Common myeloid progenitor, CD34-positive (primary cell): ENCODE results near the gene SEPTIN6.

Source experiments
- CTCF ChIA-PET: fragments of 350-600 bp; sonication (Branson Sonifier 250); formaldehyde crosslinking; loops from one replicate; lab custom pipeline; 2021; ENCODE audit warnings: antibody characterized with exemption; lab: Charles Lee
- POLR2A ChIA-PET: fragments of 350-600 bp; sonication (Branson Sonifier 250); formaldehyde crosslinking; loops from one replicate; lab custom pipeline; 2021; ENCODE audit warnings: antibody characterized with exemption; lab: Charles Lee
- DNase-seq, 3 donors: peaks; one replicate each; pipeline versions ENCODE4 v3.0.0 to v3.0.0-alpha.2; 2013
- H3K27ac ChIP-seq, 2 experiments: 1 replicate in 1 of 2; 2 replicates in 1 of 2; pipeline ENCODE4 v1.7.0; 2013; ENCODE audit warnings: inconsistent platforms in 2 of 2, low read length in 2 of 2, mild to moderate bottlenecking in 2 of 2, low read depth in 1 of 2, moderate library complexity in 1 of 2; ENCODE audit not compliant: severe bottlenecking in 2 of 2, insufficient read depth in 1 of 2, poor library complexity in 1 of 2
- H3K27me3 ChIP-seq, 5 experiments: replicated peaks in 2 of 5; 1 replicate in 3 of 5; 2 replicates in 2 of 5; pipeline versions ENCODE4 v1.6.1 to v1.7.0; 2013; ENCODE audit warnings: low read length in 4 of 5, mild to moderate bottlenecking in 2 of 5, moderate library complexity in 2 of 5, inconsistent platforms in 1 of 5; ENCODE audit not compliant: insufficient read depth in 5 of 5, control insufficient read depth in 4 of 5
- H3K36me3 ChIP-seq, 4 experiments: 1 replicate in 2 of 4; 2 replicates in 2 of 4; pipeline versions ENCODE4 v1.6.1 to v1.7.0; 2013; ENCODE audit warnings: low read length in 3 of 4, control low read depth in 1 of 4, mild to moderate bottlenecking in 1 of 4; ENCODE audit not compliant: control insufficient read depth in 4 of 4, insufficient read depth in 4 of 4
- H3K4me1 ChIP-seq, 4 experiments: 1 replicate in 3 of 4; 2 replicates in 1 of 4; pipeline versions ENCODE4 v1.6.1 to v1.7.1; 2013; ENCODE audit warnings: low read length in 3 of 4, mild to moderate bottlenecking in 3 of 4, control low read depth in 1 of 4, inconsistent platforms in 1 of 4, moderate library complexity in 1 of 4; ENCODE audit not compliant: control insufficient read depth in 4 of 4, insufficient read depth in 4 of 4; ENCODE audit errors: control extremely low read depth in 1 of 4
- H3K4me3 ChIP-seq, 7 experiments: 1 replicate in 4 of 7; 2 replicates in 3 of 7; pipeline versions ENCODE4 v1.5.1 to v1.7.0; 2013; ENCODE audit warnings: mild to moderate bottlenecking in 7 of 7, low read length in 6 of 7, moderate library complexity in 6 of 7, inconsistent platforms in 2 of 7, low read depth in 2 of 7, control low read depth in 1 of 7; ENCODE audit not compliant: insufficient read depth in 4 of 7, control insufficient read depth in 1 of 7; ENCODE audit errors: extremely low read depth in 1 of 7
- H3K9me3 ChIP-seq, 5 experiments: 1 replicate in 4 of 5; 2 replicates in 1 of 5; pipeline versions ENCODE4 v1.6.1 to v1.7.1; 2013; ENCODE audit warnings: low read length in 4 of 5, mild to moderate bottlenecking in 2 of 5, inconsistent platforms in 1 of 5, low read depth in 1 of 5, moderate library complexity in 1 of 5; ENCODE audit not compliant: control insufficient read depth in 4 of 5, insufficient read depth in 2 of 5; ENCODE audit errors: control extremely low read depth in 1 of 5
- WGBS: methylation state at CpG from one replicate; pipeline ENCODE4 v1.1.5; 2013; ENCODE audit not compliant: insufficient coverage; 5-methylcytosine and 5-hydroxymethylcytosine counted together

The SEPTIN6 gene

GRCh38 chrX:119692191-119693039, 553 bp downstream of the SEPTIN6 start:
- Histone ChIP-seq H3K36me3 (peaks cover 0 to 6% (median 1%) of the 10 kb centered on the region in 4 experiments), H3K9me3 (no peaks in the 10 kb centered on the region), H3K27me3 (peaks cover 0 to 6% (median 0%) of the 10 kb centered on the region in 5 experiments), H3K4me1 (peaks cover 15 to 50% (median 38%) of the 10 kb centered on the region in 4 experiments), H3K4me3 (peak overlapping the region; percentile 74 to 90 (median 82)), H3K27ac (peak overlapping the region; percentile 40 to 83)
- DNase-seq: peak; percentile 23 to 70 (median 59)
- ChIA-PET POLR2A (interaction anchor here (0.9 to 1.8 kb wide), 8 partner anchors 10 to 99 kb away, joined by 3 to 13 read pairs (median 3); partner anchors contain the start of gene RPL39), CTCF (interaction anchor here (0.9 to 4.3 kb wide), 12 partner anchors 9 to 40 kb away, joined by 3 to 26 read pairs (median 4); no protein-coding TSS in a partner anchor)
- WGBS: 38% methylated on average over 41 of the region's 66 CpGs

GRCh38 chrX:119690921-119691716, 1.8 kb downstream of the SEPTIN6 start:
- peak overlapping the region in 6 of 7 experiments; percentile 74 to 90 (median 86) for H3K4me3 ChIP-seq
- peaks cover 21 to 62% (median 49%) of the 10 kb centered on the region in 4 experiments for H3K4me1 ChIP-seq
- peak overlapping the region; percentile 40 to 83 for H3K27ac ChIP-seq
- WGBS: 33% methylated on average over 4 of the region's 8 CpGs
- peak; percentile 25 to 67 (median 63) for DNase-seq
- peaks cover 0 to 6% (median 1%) of the 10 kb centered on the region in 4 experiments for H3K36me3 ChIP-seq
- H3K9me3 ChIP-seq: no peaks in the 10 kb centered on the region
- POLR2A ChIA-PET: interaction anchor here (0.9 kb wide), 2 partner anchors 15 to 100 kb away, joined by 3 read pairs; partner anchors contain the start of gene RPL39
- CTCF ChIA-PET: interaction anchor here (0.8 to 2.0 kb wide), 7 partner anchors 14 to 39 kb away, joined by 3 to 8 read pairs (median 3); no protein-coding TSS in a partner anchor
- peaks cover 0 to 6% (median 0%) of the 10 kb centered on the region in 5 experiments for H3K27me3 ChIP-seq

GRCh38 chrX:119688911-119689321, 4.1 kb downstream of the SEPTIN6 start:
- Histone ChIP-seq H3K27me3 (peaks cover 0 to 6% (median 0%) of the 10 kb centered on the region in 5 experiments), H3K9me3 (no peaks in the 10 kb centered on the region), H3K4me3 (peak overlapping the region in 3 of 7 experiments; percentile 11 to 38 (median 31)), H3K27ac (peak overlapping the region; percentile 33 to 52), H3K36me3 (peaks cover 0 to 6% (median 1%) of the 10 kb centered on the region in 4 experiments), H3K4me1 (peaks cover 23 to 71% (median 58%) of the 10 kb centered on the region in 4 experiments)
- DNase-seq: no peak
- ChIA-PET POLR2A (no interaction called here), CTCF (interaction anchor here (1.2 kb wide), 2 partner anchors 10 to 12 kb away, joined by 3 to 5 read pairs; no protein-coding TSS in a partner anchor)
- whole genome bisulfite sequencing: 70% methylated on average over 4 of the region's 4 CpGs

- peaks cover 30 to 78% (median 64%) of the 10 kb centered on the region in 4 experiments for H3K4me1 ChIP-seq
- CTCF ChIA-PET: interaction anchor here (0.7 to 1.2 kb wide), 2 partner anchors 11 to 52 kb away, joined by 3 to 5 read pairs; no protein-coding TSS in a partner anchor
- POLR2A ChIA-PET: no interaction called here
Observed at GRCh38 chrX:119687661-119688413, 5.1 kb downstream of the SEPTIN6 start.

GRCh38 chrX:119686087-119686691, 6.8 kb downstream of the SEPTIN6 start:
- Histone ChIP-seq H3K4me3 (peak overlapping the region in 5 of 7 experiments; percentile 0 to 64 (median 32)), H3K27ac (peak overlapping the region; percentile 85 to 93)
- peak in 2 of 3 donors; percentile 21 to 48 for DNase-seq

More at GRCh38 chrX:119687661-119688413, 5.1 kb downstream of the SEPTIN6 start:
- Histone ChIP-seq H3K4me3 (peak overlapping the region in 3 of 7 experiments; percentile 11 to 45 (median 30)), H3K27ac (peak overlapping the region in 1 of 2 experiments; percentile 52), H3K9me3 (no peaks in the 10 kb centered on the region), H3K27me3 (peaks cover 0 to 6% (median 0%) of the 10 kb centered on the region in 5 experiments), H3K36me3 (peaks cover 0 to 6% (median 1%) of the 10 kb centered on the region in 4 experiments)
- WGBS: 67% methylated on average over 2 of the region's 5 CpGs
- DNase-seq: no peak

More at GRCh38 chrX:119686087-119686691, 6.8 kb downstream of the SEPTIN6 start:
- Histone ChIP-seq H3K36me3 (peaks cover 0 to 5% (median 1%) of the 10 kb centered on the region in 4 experiments), H3K27me3 (no peaks in the 10 kb centered on the region), H3K9me3 (no peaks in the 10 kb centered on the region), H3K4me1 (peaks cover 33 to 91% (median 77%) of the 10 kb centered on the region in 4 experiments)
- ChIA-PET POLR2A (interaction anchor here (0.6 kb wide), 1 partner anchor 73 kb away, joined by 3 read pairs; no protein-coding TSS in a partner anchor), CTCF (interaction anchor here (1.1 kb wide), 1 partner anchor 12 kb away, joined by 5 read pairs; no protein-coding TSS in a partner anchor)
- 59% methylated on average over 9 of the region's 12 CpGs for WGBS
